Suprapubic skin (tissue), 4 donors: ENCODE data around the gene MTA1. TPM values are rescaled to one million over a fixed set of nuclear protein-coding genes. Genes with fewer than 3 reads are reported as not detected.

Experiments used
- DNase-seq, 2 donors: peaks; one replicate each; pipeline ENCODE4 v3.0.0-alpha.2; 2019; ENCODE audit warnings: low spot score in 2 of 2
- H3K27ac ChIP-seq: fragments of 200-600 bp; sonication (generic); one replicate; pipeline ENCODE4 v1.5.1; 2019
- H3K27me3 ChIP-seq: fragments of 200-600 bp; sonication (generic); one replicate; pipeline ENCODE4 v1.5.1; 2019
- H3K36me3 ChIP-seq: fragments of 200-600 bp; sonication (generic); one replicate; pipeline ENCODE4 v1.5.1; 2019
- H3K4me1 ChIP-seq: fragments of 200-600 bp; sonication (generic); one replicate; pipeline ENCODE4 v1.5.1; 2019
- H3K4me3 ChIP-seq: fragments of 200-600 bp; sonication (generic); one replicate; pipeline ENCODE4 v1.5.1; 2019; ENCODE audit warnings: mild to moderate bottlenecking
- H3K9me3 ChIP-seq: fragments of 200-600 bp; sonication (generic); one replicate; pipeline ENCODE4 v1.5.1; 2019
- CTCF ChIP-seq, 2 donors: fragments of 200-600 bp in 1 of 2; fragments of 450-650 bp in 1 of 2; sonication (generic) in 1 of 2; IDR thresholded peaks; one replicate each; pipeline ENCODE4 v1.5.1; 2016 to 2019; ENCODE audit warnings: antibody characterized with exemption in 2 of 2, mild to moderate bottlenecking in 1 of 2, moderate library complexity in 1 of 2
- EP300 ChIP-seq: sonication (generic); formaldehyde crosslinking; IDR thresholded peaks from one replicate; pipeline ENCODE4 v1.6.1; 2017; ENCODE audit warnings: antibody characterized with exemption
- POLR2A ChIP-seq, 2 donors: fragments of 450-650 bp; IDR thresholded peaks; one replicate each; pipeline ENCODE4 v1.6.1; 2017; ENCODE audit warnings: antibody characterized with exemption in 2 of 2, mild to moderate bottlenecking in 2 of 2, moderate library complexity in 2 of 2
- POLR2AphosphoS5 ChIP-seq, 3 donors: sonication (generic); formaldehyde crosslinking; IDR thresholded peaks; one replicate each; pipeline ENCODE4 v1.6.1; 2017; ENCODE audit warnings: antibody characterized with exemption in 3 of 3
- WGBS: methylation state at CpG from one replicate; pipeline ENCODE4 v1.1.5; 2018; 5-methylcytosine and 5-hydroxymethylcytosine counted together
- total RNA-seq, 4 donors: library from RNA; depleted of rRNA; stranded (reverse); fragments of >200 nt; gene quantifications; one replicate each; pipeline ENCODE4 v1.1.0, GENCODE V29; 2016

The MTA1 gene
- total RNA-seq, 4 donors from 2014 or later, result 38.1 to 107 (median 59.5) TPM

GRCh38 chr14:105450123-105450505, 30.5 kb downstream of the MTA1 start:
- Histone ChIP-seq H3K9me3 (no peaks in the 10 kb centered on the region), H3K36me3 (peaks cover 54% of the 10 kb centered on the region), H3K4me1 (peaks cover 8% of the 10 kb centered on the region), H3K4me3 (no peak overlapping the region), H3K27me3 (no peaks in the 10 kb centered on the region), H3K27ac (no peak overlapping the region)
- no peak for TF ChIP-seq CTCF (IDR thresholded peaks at IDR 0.05)
- WGBS, result 100% methylated on average over 1 of the region's 22 CpGs
- DNase-seq, result no peak

- no peak for DNase-seq
- Histone ChIP-seq H3K4me1 (peaks cover 8% of the 10 kb centered on the region), H3K4me3 (no peak overlapping the region), H3K27me3 (no peaks in the 10 kb centered on the region), H3K36me3 (peaks cover 64% of the 10 kb centered on the region), H3K9me3 (no peaks in the 10 kb centered on the region), H3K27ac (no peak overlapping the region)
- 93% methylated on average over 10 of the region's 29 CpGs for WGBS
- no peak for TF ChIP-seq CTCF (IDR thresholded peaks at IDR 0.05)
- TF ChIP-seq EP300, result no peak
- no peak for TF ChIP-seq POLR2A (IDR thresholded peaks at IDR 0.05)
- TF ChIP-seq POLR2AphosphoS5 (IDR thresholded peaks at IDR 0.05), result no peak
These were observed 31.5 kb downstream of the MTA1 start for GRCh38 chr14:105450864-105451720.

- 83% methylated on average over 10 of the region's 14 CpGs for WGBS
- Histone ChIP-seq H3K4me1 (peaks cover 8% of the 10 kb centered on the region), H3K36me3 (peaks cover 79% of the 10 kb centered on the region), H3K9me3 (no peaks in the 10 kb centered on the region), H3K27ac (no peak overlapping the region), H3K27me3 (no peaks in the 10 kb centered on the region), H3K4me3 (no peak overlapping the region)
- TF ChIP-seq POLR2A (IDR thresholded peaks at IDR 0.05), result no peak
- DNase-seq, result no peak
These were observed 33.3 kb downstream of the MTA1 start for GRCh38 chr14:105452963-105453362.

- WGBS, result 95% methylated on average over 14 of the region's 14 CpGs
- H3K36me3 ChIP-seq, result peaks cover 84% of the 10 kb centered on the region
- TF ChIP-seq POLR2A (IDR thresholded peaks at IDR 0.05), result no peak
- no peak for TF ChIP-seq EP300
- TF ChIP-seq POLR2AphosphoS5 (IDR thresholded peaks at IDR 0.05), result no peak
- no peak for TF ChIP-seq CTCF (IDR thresholded peaks at IDR 0.05)
These were observed 34.2 kb downstream of the MTA1 start for GRCh38 chr14:105453847-105454246.

GRCh38 chr14:105455086-105455640, 35.5 kb downstream of the MTA1 start:
- H3K36me3 ChIP-seq, result peaks cover 78% of the 10 kb centered on the region
- no peak for DNase-seq
- no peaks in the 10 kb centered on the region for H3K27me3 ChIP-seq
- no peaks in the 10 kb centered on the region for H3K9me3 ChIP-seq
- TF ChIP-seq EP300 (no peak), POLR2A (IDR thresholded peaks at IDR 0.05) (no peak), POLR2AphosphoS5 (IDR thresholded peaks at IDR 0.05) (no peak), CTCF (IDR thresholded peaks at IDR 0.05) (no peak)
- no peak overlapping the region for H3K4me3 ChIP-seq
- WGBS, result 85% methylated on average over 22 of the region's 22 CpGs
- no peak overlapping the region for H3K27ac ChIP-seq
- no peaks in the 10 kb centered on the region for H3K4me1 ChIP-seq

More at GRCh38 chr14:105453847-105454246, 34.2 kb downstream of the MTA1 start:
- Histone ChIP-seq H3K9me3 (no peaks in the 10 kb centered on the region), H3K4me3 (no peak overlapping the region), H3K4me1 (peaks cover 2% of the 10 kb centered on the region), H3K27ac (no peak overlapping the region), H3K27me3 (no peaks in the 10 kb centered on the region)
- DNase-seq, result no peak
